ENCODE data around the gene SORCS1.

GRCh38 chr10:107141524-107142061 is 22.9 kb downstream of the SORCS1 start:
- TF ChIP-seq CTCF (IDR thresholded peaks at IDR 0.05) (no peak), POLR2AphosphoS5 (IDR thresholded peaks at IDR 0.05) (no peak), POLR2A (IDR thresholded peaks at IDR 0.05) (no peak)
